ENCODE measurements around the gene TSPAN15. TPM values are rescaled to one million over a fixed set of nuclear protein-coding genes. Genes with fewer than 3 reads are reported as not detected.

The TSPAN15 gene
- total and polyA plus RNA-seq, 2 of the 4 experiments (the other 2 are of a cell fraction) = 0.48 TPM; not detected in 1

GRCh38 chr10:69468751-69469089 lies 17.5 kb downstream of the TSPAN15 start:
- Histone ChIP-seq H4K20me1 (ENCODE audit: insufficient read depth, low read length) (no peaks in the 10 kb centered on the region), H3K18ac (ENCODE audit: low read depth, low read length) (no peak overlapping the region), H3K23ac (ENCODE audit: low read depth, low read length) (no peak overlapping the region), H2BK15ac (ENCODE audit: low read depth, low read length) (no peak overlapping the region), H2BK5ac (ENCODE audit: low read depth, low read length, poor library complexity, severe bottlenecking) (no peak overlapping the region), H3K9me1 (ENCODE audit: insufficient read depth, low read length) (no peaks in the 10 kb centered on the region; the same call in 1 of the 2 replicates), H3K27ac (ENCODE audit: insufficient read depth, low read length) (no peak overlapping the region), H2AFZ (replicated peaks; ENCODE audit: low read length, poor library complexity) (no peak overlapping the region), H2AK5ac (ENCODE audit: low read depth, low read length) (no peak overlapping the region), H3K14ac (replicated peaks; ENCODE audit: low read depth, low read length) (no peak overlapping the region), H3K27me3 (ENCODE audit: control insufficient read depth, insufficient read depth, low read length) (peaks cover 48% of the 10 kb centered on the region), H2AK9ac (replicated peaks; ENCODE audit: low read depth, low read length, poor library complexity) (no peak overlapping the region), H4K91ac (ENCODE audit: insufficient read depth, low read depth, low read length) (no peak overlapping the region), H3K36me3 (ENCODE audit: control insufficient read depth, insufficient read depth, low read length) (no peaks in the 10 kb centered on the region), H3K9ac (ENCODE audit: low read depth, low read length) (no peak overlapping the region), H3K9me3 (ENCODE audit: control insufficient read depth, insufficient read depth, low read length) (no peaks in the 10 kb centered on the region), H3K4me3 (ENCODE audit: insufficient read depth, low read depth, low read length) (no peak overlapping the region), H3K4ac (ENCODE audit: low read depth, low read length) (no peak overlapping the region), H3K4me1 (ENCODE audit: control insufficient read depth, insufficient read depth, low read length) (no peaks in the 10 kb centered on the region), H4K8ac (ENCODE audit: low read depth in 2 of 2, low read length in 2 of 2) (no peak overlapping the region), H4K5ac (ENCODE audit: low read depth, low read length) (no peak overlapping the region), H2BK20ac (ENCODE audit: low read depth, low read length) (no peak overlapping the region), H3K56ac (ENCODE audit: extremely low read depth, insufficient read depth, low read length) (no peak overlapping the region), H2BK120ac (ENCODE audit: low read depth, low read length) (no peak overlapping the region), H3K4me2 (ENCODE audit: low read depth, low read length) (no peak overlapping the region), H3K79me1 (ENCODE audit: low read depth in 1 of 2, low read length in 2 of 2) (no peaks in the 10 kb centered on the region)
- POLR2A ChIA-PET (ENCODE audit: unreplicated experiment) = no interaction called here
- intact Hi-C loops (cut with micrococcal nuclease) (no loop called here), dilution Hi-C loops (cut with HindIII; ENCODE audit: low sequenced_read_pairs, unreplicated experiment) (no loop called here), in situ Hi-C loops (cut with MboI; ENCODE audit: low sequenced_read_pairs) (no loop called here)
- DNase-seq (no peak), ATAC-seq (ENCODE audit: low read depth) (no peak)
- CTCF ChIA-PET = interaction anchor here (0.9 kb wide), 1 partner anchor 19 kb away, joined by 3 read pairs; no protein-coding TSS in a partner anchor
- no TSS peak for BruUV-seq (replicated peaks)
- no peak for TF ChIP-seq POLR2A (IDR thresholded peaks at IDR 0.05; ENCODE audit: low read depth, low read length)
- no peak for TF ChIP-seq CHD1 (IDR thresholded peaks at IDR 0.05; ENCODE audit: low read depth, low read length)
- no peak for TF ChIP-seq RAD21 (IDR thresholded peaks at IDR 0.05; ENCODE audit: low read length)
- no peak for TF ChIP-seq MAZ (IDR thresholded peaks at IDR 0.05; ENCODE audit: borderline replicate concordance, low read depth, low read length)
- no peak for TF ChIP-seq BHLHE40 (IDR thresholded peaks at IDR 0.05; ENCODE audit: low read depth, low read length)
- no peak for TF ChIP-seq NFE2L2 (IDR thresholded peaks at IDR 0.05; ENCODE audit: low read depth, low read length)
- no peak for TF ChIP-seq FOS (IDR thresholded peaks at IDR 0.05; ENCODE audit: low read depth, low read length)
- no peak for TF ChIP-seq CEBPB (IDR thresholded peaks at IDR 0.05; ENCODE audit: low read depth, low read length)
- TF ChIP-seq RCOR1 (IDR thresholded peaks at IDR 0.05; ENCODE audit: insufficient replicate concordance, low read length) = no peak
- TF ChIP-seq ELK1 (IDR thresholded peaks at IDR 0.05; ENCODE audit: borderline replicate concordance, low read depth, low read length) = no peak
- TF ChIP-seq RFX5 (IDR thresholded peaks at IDR 0.05; ENCODE audit: low read depth, low read length) = no peak
- TF ChIP-seq SMC3 (IDR thresholded peaks at IDR 0.05; ENCODE audit: low read depth, low read length) = no peak
- TF ChIP-seq MXI1 (IDR thresholded peaks at IDR 0.05; ENCODE audit: borderline replicate concordance, low read depth, low read length) = no peak
- TF ChIP-seq USF2 (IDR thresholded peaks at IDR 0.05; ENCODE audit: low read depth, low read length) = no peak
- TF ChIP-seq CTCF (conservative IDR thresholded peaks at IDR 0.05; ENCODE audit: low read depth, low read length) = no peak
- no peak for TF ChIP-seq MAFK (IDR thresholded peaks at IDR 0.05; ENCODE audit: low read depth, low read length)
- WGBS, 2 experiments (ENCODE audit: extremely low coverage in 2 of 2, insufficient read length in 1 of 2) = no CpG with 5 or more reads among the region's 5 CpGs
